Measurements from ENCODE around the gene JAKMIP3.
A peak's percentile ranks its signal among the peaks of the same experiment; 100 is the strongest.

Gene JAKMIP3

DNA sequence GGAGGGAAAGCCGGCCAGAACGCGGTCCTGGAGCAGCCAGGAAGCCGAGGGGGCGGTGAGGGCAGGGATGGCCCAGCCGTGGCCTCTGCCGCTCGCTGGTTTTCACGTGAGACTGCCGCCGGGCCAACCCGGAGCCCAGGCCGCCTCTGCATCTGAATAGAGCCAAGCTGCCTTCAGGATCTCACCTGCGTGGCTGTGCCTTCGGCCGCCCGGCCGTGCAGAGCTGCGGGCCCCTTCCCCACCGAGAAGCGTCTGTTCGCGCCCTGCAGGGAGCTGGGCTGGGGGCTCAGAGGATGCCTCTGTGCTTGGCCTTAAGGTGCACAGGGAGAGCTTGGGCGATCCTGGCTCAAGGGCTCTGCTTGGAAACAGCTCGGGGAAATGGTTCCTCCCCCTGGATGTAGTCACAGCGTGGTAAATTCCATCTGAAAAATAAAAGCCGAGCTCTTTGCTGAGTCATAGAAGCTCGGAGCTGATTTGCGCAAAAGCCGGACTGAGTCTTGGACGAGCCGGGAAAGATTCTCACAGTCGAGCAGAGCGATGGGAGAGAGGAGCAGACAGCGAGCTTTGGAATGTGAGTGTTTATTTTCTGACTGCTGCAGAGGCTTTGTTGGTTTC, at the start of gene JAKMIP3:
JAKMIP3 (plus strand) TSS at position 456 of the 615 bp plus-strand sequence. CDS start 38,863 bp downstream, outside the sequence.
- DNase-seq (ENCODE audit: low read depth) = no peak

DNA sequence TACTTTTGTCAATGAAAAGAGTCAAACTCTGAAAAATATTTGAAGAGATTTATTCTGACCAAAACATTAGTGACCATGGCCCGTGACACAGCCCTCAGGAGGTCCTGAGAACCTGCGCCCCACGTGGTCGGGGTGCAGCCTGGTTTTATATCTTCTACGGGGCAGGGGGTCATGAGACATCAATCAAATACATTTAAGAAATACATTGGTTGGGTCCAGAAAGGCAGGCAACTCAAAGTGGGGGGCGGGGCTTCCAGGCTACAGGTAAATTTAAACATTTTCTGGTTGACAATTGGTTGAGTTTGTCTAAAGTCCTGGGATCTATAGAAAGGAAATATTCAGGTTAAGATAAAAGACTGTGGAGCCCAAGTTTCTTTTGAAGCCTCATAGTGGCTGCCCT, 49.2 kb upstream of the JAKMIP3 start:
- DNase-seq (ENCODE audit: low read depth) = no peak

DNA sequence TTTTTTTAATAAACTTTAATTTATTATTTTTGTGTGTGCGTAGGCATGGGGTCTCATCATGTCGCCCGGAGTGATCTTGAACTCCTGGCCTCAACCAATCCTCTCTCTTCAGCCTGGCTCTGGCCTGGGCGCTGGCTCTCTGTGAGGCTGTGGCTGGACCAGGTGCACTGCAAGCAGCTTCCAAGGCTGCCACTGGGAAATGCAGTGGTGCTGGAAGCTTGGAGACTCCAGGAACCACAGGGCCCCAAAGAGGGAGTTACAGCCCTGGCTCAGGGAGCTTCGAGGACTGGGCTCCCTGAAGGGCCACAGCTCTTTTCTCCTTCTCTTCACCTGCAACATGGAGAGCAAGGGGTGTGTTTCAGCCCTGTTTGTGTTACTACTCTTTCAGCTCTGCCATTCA, 47.3 kb upstream of the JAKMIP3 start:
- DNase-seq (ENCODE audit: low read depth) = no peak

DNA sequence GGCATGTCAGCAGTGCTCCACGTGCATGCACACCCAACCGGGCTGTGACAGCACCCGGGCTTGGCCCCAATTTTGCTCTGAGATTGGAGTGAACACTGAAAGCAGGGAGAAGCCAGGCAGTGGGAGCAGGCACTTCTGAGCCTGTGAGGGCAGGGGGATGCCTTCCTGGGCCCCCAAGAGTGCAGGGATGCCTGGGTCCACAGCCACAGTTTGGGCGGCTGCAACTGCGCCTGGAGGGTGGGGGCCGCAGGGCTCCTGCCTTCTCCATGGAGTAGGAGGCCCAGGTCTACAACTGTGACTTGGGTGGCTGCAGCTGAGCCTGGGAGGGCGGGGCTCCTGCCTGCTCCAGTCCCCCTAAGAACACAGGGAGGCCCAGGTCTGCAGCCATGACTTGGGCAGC, 46.4 kb upstream of the JAKMIP3 start:
- no peak for DNase-seq (ENCODE audit: low read depth)

DNA sequence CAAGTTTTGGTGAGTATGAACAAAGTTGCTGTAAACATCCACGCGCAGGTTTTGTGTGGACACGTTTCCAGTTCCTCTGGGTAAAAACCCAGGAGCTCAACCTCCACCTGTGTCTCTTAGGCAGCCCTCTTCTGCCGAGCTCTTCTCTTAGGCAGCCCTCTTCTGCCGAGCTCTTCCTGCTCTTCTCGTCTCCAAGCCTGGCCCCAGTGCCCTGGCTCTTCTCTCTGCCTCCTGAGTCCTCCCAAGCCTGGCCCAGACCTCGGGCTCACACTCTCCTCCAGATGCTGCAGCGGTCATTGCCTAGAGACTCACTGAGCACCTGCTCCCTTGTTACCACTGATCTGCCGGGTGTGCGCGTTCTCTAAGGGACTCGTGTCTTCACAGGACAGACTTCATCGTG, 45.3 kb upstream of the JAKMIP3 start:
- no peak for DNase-seq (ENCODE audit: low read depth)

DNA sequence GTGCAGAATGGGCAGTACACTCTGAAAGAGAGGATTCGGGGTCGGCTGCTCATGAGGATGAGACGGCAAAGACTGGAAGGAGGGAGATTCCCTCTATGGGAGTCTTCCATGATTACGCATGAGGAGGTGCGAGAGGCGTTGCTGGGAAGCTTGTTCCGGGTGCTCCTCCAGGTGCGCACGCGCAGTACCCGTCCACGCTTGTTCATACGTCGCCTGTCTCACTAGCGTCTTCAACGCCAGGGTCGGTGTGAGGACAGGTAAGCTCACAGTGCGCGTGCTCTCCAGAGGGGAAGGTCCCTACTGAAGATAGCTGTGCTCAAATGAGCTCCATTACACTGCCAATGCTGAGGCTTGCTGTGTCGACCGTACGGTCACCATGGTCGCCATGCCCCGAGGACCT, 44.7 kb upstream of the JAKMIP3 start:
- no peak for DNase-seq (ENCODE audit: low read depth)

DNA sequence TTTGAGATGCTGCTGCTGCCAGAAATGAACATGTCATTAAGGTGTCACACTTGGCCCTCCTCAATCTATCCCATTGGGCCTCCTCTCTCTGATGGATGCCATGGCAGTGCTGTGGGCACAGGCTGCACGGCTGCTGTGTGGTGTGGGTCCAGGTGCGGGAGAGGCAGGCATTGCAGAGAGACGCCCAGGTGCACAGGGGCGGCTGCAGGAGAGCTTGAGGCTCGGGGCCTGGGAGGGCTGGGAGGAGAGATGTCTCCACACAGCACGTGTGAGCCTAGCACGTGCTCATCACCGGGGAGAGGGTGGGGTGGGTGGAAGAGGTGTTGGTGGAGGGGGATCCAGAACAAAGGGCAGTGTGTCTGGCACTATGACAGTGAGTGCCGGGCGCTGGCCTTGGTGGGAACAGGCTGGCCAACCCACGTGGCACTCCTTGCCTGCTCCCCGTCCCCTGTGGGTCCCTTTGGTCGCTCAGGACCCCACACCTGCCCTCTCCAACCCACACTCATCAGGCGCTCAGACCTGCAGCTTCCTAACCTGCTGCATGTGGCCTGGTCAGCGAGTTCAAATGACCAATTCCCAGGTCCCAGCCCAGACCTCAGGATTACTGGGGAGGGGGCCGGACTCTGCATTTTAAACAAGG, 44.1 kb upstream of the JAKMIP3 start:
- DNase-seq (ENCODE audit: low read depth) = no peak

DNA sequence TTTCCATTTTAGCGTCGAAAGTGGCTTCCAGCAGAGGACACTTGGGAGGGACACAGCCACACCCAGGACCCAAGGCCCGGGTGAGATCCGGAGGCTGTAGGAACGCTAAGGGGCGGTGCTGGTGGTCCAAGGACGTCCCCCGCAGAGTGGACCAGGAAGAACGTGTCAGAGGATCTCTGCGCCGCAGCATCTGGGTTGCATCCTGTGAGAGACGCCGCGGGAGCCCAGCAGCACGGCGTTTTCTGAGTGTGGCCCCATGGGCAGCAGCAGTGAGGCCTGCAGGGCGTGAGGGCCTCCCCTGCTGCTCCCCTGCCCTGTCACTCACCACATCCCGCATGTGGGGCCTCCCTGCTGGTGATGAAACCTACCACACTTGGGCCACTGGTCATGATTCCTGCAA, 43.5 kb upstream of the JAKMIP3 start:
- DNase-seq (ENCODE audit: low read depth) = no peak

DNA sequence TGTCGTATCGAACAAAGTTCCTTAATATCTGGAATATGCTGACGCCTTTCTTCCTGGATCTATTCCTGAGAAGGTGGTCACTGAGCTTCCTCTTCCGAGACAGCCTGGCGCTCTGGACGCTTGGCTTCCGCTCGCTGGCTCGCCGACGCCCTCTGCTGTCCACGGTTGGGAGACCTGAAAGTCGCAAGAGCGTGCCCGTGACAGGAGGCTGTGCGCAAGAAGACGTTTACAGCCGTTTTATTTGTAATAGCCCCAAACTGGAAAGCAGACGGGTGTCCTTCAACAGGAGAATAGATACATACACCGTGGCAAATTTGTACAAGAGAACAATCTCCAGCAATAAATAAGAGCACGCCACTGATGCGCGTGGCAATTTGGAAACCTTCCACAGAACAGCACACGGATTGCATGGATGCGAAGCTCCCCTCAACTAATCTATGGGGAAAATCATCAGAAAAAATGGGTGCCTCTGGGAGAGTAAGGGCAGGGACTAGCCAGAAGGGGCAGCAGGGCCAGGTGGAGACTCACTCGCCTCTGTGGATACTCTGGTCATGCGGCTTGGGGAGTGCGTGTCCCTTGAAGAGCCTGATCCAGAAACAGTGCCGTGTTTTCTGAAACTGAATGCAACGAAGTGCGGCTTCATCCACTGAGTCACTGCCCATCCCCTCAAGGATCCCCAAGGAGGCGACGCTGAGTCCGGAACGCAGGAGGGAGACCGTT, 42.5 kb upstream of the JAKMIP3 start:
- DNase-seq (ENCODE audit: low read depth) = peak; percentile 43

DNA sequence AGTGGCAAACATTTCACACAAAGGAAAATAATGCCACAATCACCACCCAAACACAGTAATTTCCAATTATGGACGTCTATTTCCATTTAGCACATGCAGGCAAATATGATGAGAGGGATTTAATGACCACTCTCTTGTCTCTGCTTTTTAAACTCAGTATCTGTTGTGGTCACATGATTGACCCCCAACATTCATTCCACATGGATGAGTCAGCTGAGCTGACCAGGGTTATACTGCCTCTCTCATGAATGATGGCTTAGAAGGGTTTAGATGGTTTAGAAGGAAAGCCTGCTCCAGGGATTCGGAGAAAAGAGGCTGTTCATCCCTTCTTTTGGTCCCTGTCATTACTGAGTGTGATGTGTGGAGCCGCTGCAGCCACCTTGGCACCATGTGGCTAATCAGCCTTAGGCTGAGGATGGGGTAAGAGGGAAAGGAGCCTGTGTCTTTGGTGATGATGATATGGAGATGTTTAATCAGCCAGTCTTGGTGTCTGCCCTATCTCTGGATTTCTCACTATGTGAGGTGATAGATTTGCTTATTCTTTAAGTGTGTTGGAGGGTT, 38.2 kb upstream of the JAKMIP3 start:
- DNase-seq (ENCODE audit: low read depth) = no peak

DNA sequence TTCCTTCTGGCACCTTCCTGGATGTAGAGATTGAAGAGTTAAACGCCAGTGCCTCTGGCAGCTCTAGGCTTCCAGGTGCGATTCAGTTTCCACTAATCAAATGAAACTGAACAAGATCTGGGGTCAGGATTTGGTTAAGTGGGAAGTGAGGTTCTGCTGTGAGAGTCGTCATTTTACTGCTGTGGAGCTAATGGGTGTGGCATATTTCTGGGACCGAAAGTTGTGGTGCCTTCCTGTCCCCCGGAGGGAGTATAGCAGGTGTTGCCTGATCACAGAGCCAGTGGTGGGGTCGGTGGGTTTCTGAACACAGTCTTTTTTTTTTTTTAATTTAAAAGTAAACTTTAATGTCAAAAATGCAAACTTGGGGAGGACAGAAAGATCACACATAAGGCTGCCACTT, 37.0 kb upstream of the JAKMIP3 start:
- no peak for DNase-seq (ENCODE audit: low read depth)

DNA sequence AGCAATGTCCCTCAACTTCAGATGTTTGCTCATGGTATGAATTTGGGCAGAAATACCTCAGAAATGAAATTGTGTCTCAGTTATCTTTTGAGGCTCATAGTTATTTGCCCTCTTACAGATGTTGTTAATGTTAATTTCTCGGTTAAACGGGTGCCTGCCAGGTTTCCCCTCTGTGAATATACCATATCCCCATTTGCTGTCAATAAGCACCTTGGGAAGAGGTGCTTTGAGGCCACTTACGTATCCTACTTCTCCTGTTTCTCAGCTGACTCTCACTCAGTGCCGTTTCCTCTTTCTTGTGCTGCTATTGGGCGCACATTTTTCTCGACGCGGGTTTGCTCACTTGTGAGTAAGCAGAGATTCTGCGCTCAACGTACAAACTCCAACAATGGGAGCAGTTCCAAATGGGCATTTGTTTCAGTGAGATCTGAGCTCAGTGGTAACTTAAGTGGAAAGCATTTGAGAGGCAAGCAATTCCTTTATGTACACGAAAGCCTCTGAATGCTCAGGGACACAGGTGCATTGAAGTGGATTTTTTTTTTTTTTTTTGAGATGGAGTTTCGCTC, 34.8 kb upstream of the JAKMIP3 start:
- no peak for DNase-seq (ENCODE audit: low read depth)

DNA sequence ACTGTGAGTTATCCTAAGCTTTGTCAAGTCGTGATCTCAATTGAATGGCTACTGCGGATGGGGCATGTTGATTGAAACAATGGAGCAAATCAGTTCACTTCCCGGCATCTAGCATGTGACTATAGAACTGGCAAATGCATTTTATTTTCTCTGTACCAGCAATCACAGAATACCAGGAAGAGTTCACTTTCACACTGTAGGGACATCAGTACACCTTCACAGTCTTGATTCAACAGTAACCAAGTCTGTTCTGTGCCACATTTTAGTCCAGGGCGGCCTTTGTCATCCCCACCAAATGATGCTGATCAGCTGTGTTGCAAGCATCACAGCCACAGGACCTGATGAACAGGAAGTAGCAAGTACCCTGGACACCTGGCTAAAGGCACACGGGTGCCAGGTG, 32.1 kb upstream of the JAKMIP3 start:
- DNase-seq (ENCODE audit: low read depth) = no peak

DNA sequence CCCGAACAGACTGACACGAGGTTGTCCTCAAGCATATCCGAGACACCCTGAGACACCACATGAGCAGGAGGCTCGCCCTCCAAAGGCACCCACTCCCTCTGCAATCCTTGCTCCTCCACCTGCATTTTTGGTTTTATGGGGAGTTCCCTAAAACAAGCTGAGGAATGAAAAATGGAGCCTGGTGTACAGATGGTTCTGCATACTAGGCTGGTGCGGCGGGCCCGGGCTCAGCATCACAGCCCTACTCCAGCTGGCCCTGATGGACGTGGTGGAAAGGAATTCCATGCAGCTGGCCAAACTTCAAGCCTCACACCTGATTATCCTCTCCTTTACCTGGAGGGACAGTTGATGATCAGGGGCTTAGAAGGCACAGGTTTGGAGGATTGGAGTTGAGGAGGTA, 30.3 kb upstream of the JAKMIP3 start:
- DNase-seq (ENCODE audit: low read depth) = no peak

DNA sequence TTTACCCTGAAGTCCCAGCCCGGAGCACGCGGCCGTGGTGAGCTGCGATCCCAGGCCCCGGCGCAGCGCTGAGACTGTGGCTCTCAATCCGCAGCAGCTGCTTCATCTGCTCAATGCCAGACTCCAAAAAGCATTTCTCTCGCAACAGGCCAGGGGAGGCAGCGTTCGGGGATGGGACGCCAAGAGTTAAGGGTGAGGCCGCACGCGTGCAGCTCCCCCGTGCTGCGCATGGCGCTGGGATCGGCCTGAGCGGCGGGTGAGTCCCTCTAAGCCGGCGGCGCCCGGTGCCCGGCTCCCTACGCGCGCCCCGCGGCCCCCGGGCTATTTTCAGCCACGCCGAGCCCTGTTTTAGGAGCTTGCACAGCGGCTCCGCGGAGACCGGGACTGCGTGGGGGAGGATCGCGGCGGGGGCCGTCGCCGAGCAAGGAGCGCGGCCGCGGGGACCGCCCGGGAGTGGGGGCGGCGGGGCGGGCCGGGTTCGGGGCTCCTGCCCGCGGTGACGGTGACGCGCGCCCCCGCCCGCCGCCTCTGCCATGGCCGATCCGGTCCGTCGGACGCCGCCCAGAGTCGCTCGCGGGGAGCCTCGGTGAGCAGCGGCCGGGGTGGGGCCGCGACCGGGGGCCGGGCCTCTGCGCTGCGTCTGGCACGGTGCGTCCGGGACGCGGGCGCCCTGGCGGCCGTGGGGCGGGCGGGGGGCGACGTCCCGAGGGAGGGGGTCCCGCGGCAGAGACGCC, 29.4 kb upstream of the JAKMIP3 start:
- DNase-seq (ENCODE audit: low read depth) = no peak

DNA sequence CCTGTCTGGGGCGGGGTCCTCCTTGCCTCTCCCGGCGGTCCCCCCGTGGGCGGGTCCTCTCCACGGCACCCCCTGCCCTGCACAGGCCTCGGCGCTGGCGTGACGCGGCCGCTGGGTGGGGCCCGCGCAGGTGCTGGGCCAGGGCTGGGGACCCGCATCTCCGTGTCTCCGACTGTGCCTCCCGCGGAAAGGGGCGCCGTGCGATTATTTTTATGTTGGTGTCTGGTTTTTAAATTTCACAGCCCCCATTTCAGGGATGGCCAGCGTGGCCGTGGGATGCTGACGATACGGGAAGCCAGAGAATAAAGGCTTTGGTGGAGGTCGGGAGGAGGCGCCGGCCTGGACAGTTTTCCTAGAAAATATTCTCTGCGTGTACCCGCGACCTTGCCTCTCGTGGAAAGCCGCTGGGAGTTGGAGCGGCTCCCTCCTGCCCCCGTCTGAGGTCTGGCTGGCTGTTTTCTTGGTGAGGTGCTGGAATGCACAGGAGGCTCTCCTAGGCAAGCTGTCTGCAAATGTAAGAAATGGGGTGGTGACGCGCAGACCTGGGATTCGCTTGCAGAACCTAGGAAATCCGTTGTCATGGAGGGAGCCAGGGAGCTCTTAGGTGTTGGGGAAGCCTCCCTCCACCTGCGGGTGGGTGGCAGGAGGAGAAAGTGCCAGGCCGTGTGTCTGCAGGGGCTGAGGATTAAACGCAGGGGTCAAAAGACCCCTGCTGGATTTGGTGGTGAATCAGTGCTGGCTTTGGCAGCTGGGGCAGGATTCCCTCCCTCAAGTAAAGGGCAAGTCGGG, 28.7 kb upstream of the JAKMIP3 start:
- no peak for DNase-seq (ENCODE audit: low read depth)

DNA sequence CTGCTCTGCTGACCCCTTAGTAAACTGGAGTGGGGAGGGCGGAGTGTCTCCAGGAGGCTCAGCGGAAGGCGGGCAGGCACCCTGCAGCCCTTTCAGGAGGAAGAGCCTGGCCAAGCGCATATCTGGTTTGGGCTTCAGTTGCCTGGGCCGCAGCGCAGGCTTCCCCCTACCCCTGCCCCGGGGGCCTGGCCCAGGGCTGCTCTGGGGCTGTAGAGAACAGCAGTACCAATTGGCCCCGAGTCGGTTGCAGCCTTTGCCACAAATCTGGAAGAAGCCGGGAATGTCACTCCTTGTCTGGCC, 28.1 kb upstream of the JAKMIP3 start:
- DNase-seq (ENCODE audit: low read depth) = no peak

DNA sequence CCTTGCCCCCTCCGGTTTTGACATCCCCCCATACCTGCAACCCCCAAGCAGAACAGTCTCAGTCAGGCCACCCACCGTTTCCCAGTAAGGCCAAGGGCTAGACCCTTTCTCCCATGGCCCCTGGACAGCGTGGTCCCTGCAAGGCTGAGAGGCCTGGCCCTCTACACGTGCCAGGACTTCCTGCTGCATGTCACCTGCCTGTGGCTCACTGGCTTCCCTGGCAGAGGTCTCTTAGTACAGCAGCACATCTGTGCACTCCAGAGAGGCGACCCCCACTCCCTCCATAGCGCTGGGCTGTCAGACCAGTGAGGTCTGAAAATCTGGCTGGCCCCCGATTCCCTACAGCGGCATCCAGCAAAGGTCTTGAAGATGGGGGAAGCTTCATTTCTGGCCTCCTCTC, 26.4 kb upstream of the JAKMIP3 start:
- DNase-seq (ENCODE audit: low read depth) = no peak

DNA sequence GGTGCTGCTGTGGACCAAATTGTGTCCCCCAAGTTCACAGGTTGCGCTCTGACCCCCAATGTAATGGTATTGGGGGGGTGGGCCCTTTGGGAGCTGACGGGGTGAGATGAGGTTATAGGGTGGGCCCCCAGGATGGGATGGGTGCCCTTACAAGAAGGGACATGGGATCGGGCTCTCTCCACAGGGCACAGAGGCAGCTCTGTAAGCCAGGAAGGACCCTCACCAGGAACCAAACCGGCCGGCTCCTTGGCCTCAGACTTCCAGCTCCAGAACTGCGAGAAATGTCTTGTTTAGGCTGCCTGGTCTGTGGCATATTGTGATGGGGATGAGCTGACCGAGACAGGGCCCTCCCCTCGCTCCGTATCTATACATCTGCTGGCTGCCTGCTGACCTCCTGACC, 25.7 kb upstream of the JAKMIP3 start:
- DNase-seq (ENCODE audit: low read depth) = no peak

DNA sequence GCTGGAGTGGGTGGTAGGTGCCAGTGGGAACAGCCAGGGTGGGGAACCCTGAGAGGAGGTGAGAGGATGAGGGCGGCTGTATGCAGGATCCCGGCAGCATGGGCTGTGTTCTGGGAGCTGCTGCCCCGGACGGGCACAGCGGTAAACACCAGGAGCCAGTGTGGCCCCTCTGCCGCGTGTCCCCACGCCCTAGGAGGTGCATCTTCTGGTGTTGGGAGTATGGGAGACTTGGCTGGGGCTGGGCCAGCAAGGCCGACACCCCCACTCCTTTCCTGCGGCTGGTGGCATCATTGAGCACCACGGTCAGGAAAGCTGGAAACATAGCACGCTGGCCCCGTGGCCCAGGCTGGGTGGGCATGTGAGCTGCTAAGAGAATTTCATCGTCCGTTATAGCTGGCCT, 24.4 kb upstream of the JAKMIP3 start:
- DNase-seq (ENCODE audit: low read depth) = no peak

DNA sequence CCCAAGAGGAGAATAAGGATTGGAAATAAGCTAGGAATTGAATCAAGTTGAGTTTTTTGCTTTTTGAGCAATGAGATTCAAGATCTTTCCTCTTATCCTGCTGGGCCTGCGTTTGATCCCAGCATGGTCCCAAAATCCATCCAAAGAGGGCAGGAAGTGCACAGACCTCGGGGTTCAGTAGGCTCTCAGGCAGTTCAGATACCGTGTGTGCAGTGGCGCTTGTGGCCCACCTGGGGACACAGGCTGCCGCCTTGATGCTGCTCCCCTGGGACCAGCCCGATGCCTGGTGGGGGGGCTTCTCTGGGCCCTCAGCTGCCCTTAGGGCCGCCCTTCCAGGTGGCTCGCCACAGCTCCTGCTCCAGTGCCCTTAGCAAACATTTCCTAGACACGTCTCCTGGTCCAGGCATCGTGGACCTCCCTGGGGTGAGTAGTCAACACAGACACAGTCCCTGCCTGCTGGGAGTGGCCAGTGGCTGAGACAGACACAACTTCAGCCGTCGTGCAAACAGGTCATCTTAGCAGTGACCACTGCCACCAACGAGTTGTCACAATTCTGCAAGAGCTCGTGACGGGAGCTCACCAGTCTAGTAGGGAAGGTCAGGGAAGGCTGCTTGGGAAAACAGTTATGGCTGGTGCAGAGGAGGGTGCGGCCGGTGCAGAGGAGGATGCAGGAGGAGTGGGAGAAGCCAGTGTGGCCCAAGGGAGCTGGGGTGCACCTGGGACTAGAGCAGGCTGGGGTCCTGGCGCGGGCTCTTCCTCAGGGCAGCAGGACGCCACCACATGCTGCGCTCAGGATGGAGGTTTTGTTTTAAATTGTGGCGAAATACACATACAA, 21.7 kb upstream of the JAKMIP3 start:
- DNase-seq (ENCODE audit: low read depth) = no peak

Measured in stimulated activated CD8-positive, alpha-beta memory T cell treated with anti-CD3 and anti-CD28 coated beads, Interleukin-12 subunit alpha, Interleukin-12 subunit beta, amount 100 ng/mL, for 4 hours (primary cell).